IMR-90 (cell line): Measurements from ENCODE around the gene NUDT3. TPM values are rescaled to one million over a fixed set of nuclear protein-coding genes. Genes with fewer than 3 reads are reported as not detected.

Experiments used
- ATAC-seq: fragments of 200-7000 bp; cut with Tn5 transposase; 2 replicates; pipeline ENCODE4 v1.9.1; 2020; ENCODE audit warnings: low read depth, mild to moderate bottlenecking, moderate library complexity
- BruUV-seq: library from RNA; stranded (reverse); fragments of 400-500 nt; replicated peaks from 2 replicates; lab custom pipeline; 2021; lab: Mats Ljungman, UMichigan
- CTCF ChIA-PET: fragments of 300-600 bp; formaldehyde crosslinking; extraction: SDS; loops from one replicate; lab custom pipeline; 2021; ENCODE audit warnings: antibody characterized with exemption; lab: Yijun Ruan, JAX
- POLR2A ChIA-PET: fragments of 300-600 bp; sonication (Branson Sonifier 250); formaldehyde crosslinking; loops from one replicate; lab custom pipeline; 2022; ENCODE audit warnings: antibody characterized with exemption; ENCODE audit not compliant: unreplicated experiment; lab: Charles Lee
- DNase-seq: peaks from one replicate; pipeline ENCODE4 v3.0.0; 2013
- H2AFZ ChIP-seq: replicated peaks from 2 replicates; pipeline ENCODE3; 2013; ENCODE audit warnings: low read length, mild to moderate bottlenecking; ENCODE audit not compliant: poor library complexity
- H2AK5ac ChIP-seq: 2 replicates; pipeline ENCODE4 v1.6.1; 2013; ENCODE audit warnings: low read depth, low read length, inconsistent platforms
- H2AK9ac ChIP-seq: replicated peaks from 2 replicates; pipeline ENCODE3; 2013; ENCODE audit warnings: mild to moderate bottlenecking, low read depth, low read length, moderate library complexity; ENCODE audit not compliant: poor library complexity
- H2BK120ac ChIP-seq: 2 replicates; pipeline ENCODE4 v1.6.1; 2013; ENCODE audit warnings: low read depth, low read length, inconsistent platforms
- H2BK15ac ChIP-seq: 3 replicates; pipeline ENCODE4 v1.6.1; 2013; ENCODE audit warnings: low read depth, low read length, inconsistent platforms
- H2BK20ac ChIP-seq: 2 replicates; pipeline ENCODE4 v1.6.1; 2013; ENCODE audit warnings: low read depth, mild to moderate bottlenecking, inconsistent platforms, low read length, moderate library complexity
- H2BK5ac ChIP-seq: 2 replicates; pipeline ENCODE4 v1.6.1; 2013; ENCODE audit warnings: mild to moderate bottlenecking, low read depth, low read length, inconsistent platforms; ENCODE audit not compliant: poor library complexity, severe bottlenecking
- H3K14ac ChIP-seq: replicated peaks from 2 replicates; pipeline ENCODE4 v1.6.1; 2013; ENCODE audit warnings: low read depth, low read length, inconsistent platforms
- H3K18ac ChIP-seq: 2 replicates; pipeline ENCODE4 v1.6.1; 2013; ENCODE audit warnings: low read depth, low read length, control low read depth
- H3K23ac ChIP-seq: 2 replicates; pipeline ENCODE4 v1.6.1; 2013; ENCODE audit warnings: low read depth, low read length, inconsistent platforms
- H3K27ac ChIP-seq: 2 replicates; pipeline ENCODE4 v1.5.1; 2013; ENCODE audit warnings: mild to moderate bottlenecking, control low read depth, low read length; ENCODE audit not compliant: insufficient read depth
- H3K27me3 ChIP-seq: 2 replicates; pipeline ENCODE4 v1.6.1; 2013; ENCODE audit warnings: low read length; ENCODE audit not compliant: control insufficient read depth, insufficient read depth
- H3K36me3 ChIP-seq: 2 replicates; pipeline ENCODE4 v1.6.1; 2013; ENCODE audit warnings: low read length, mixed read lengths; ENCODE audit not compliant: control insufficient read depth, insufficient read depth
- H3K4ac ChIP-seq: 2 replicates; pipeline ENCODE4 v1.6.1; 2013; ENCODE audit warnings: low read depth, low read length, inconsistent platforms
- H3K4me1 ChIP-seq: 2 replicates; pipeline ENCODE4 v1.6.1; 2013; ENCODE audit warnings: low read length, mixed read lengths; ENCODE audit not compliant: control insufficient read depth, insufficient read depth
- H3K4me2 ChIP-seq: 2 replicates; pipeline ENCODE4 v1.6.1; 2013; ENCODE audit warnings: low read depth, mild to moderate bottlenecking, control low read depth, low read length, moderate library complexity
- H3K4me3 ChIP-seq: 2 replicates; pipeline ENCODE4 v1.5.1; 2013; ENCODE audit warnings: low read depth, mild to moderate bottlenecking, control low read depth, low read length, moderate library complexity; ENCODE audit not compliant: insufficient read depth
- H3K56ac ChIP-seq: 2 replicates; pipeline ENCODE4 v1.6.1; 2013; ENCODE audit warnings: low read length, inconsistent platforms; ENCODE audit not compliant: insufficient read depth; ENCODE audit errors: extremely low read depth
- H3K79me1 ChIP-seq, 2 experiments: 2 replicates each; pipeline ENCODE4 v1.6.1; 2013; ENCODE audit warnings: low read length in 2 of 2, inconsistent platforms in 1 of 2, low read depth in 1 of 2
- H3K9ac ChIP-seq: 2 replicates; pipeline ENCODE4 v1.6.1; 2013; ENCODE audit warnings: low read depth, low read length, control low read depth
- H3K9me1 ChIP-seq: 2 replicates; pipeline ENCODE4 v1.6.1; 2013; ENCODE audit warnings: low read length, inconsistent platforms; ENCODE audit not compliant: insufficient read depth
- H3K9me3 ChIP-seq: 2 replicates; pipeline ENCODE4 v1.6.1; 2013; ENCODE audit warnings: low read length; ENCODE audit not compliant: control insufficient read depth, insufficient read depth
- H4K20me1 ChIP-seq: 2 replicates; pipeline ENCODE4 v1.6.1; 2013; ENCODE audit warnings: low read length, inconsistent platforms; ENCODE audit not compliant: insufficient read depth
- H4K5ac ChIP-seq: 2 replicates; pipeline ENCODE4 v1.6.1; 2013; ENCODE audit warnings: mild to moderate bottlenecking, low read depth, low read length, control low read depth
- H4K8ac ChIP-seq, 2 experiments: 2 replicates each; pipeline ENCODE4 v1.6.1; 2013; ENCODE audit warnings: low read depth in 2 of 2, low read length in 2 of 2, control low read depth in 1 of 2, inconsistent platforms in 1 of 2
- H4K91ac ChIP-seq: 2 replicates; pipeline ENCODE4 v1.6.1; 2013; ENCODE audit warnings: low read depth, low read length, inconsistent platforms; ENCODE audit not compliant: insufficient read depth
- BHLHE40 ChIP-seq: fragments of 150-350 bp; IDR thresholded peaks from 2 replicates; pipeline ENCODE4 v1.6.1; 2016; ENCODE audit warnings: mild to moderate bottlenecking, low read depth, low read length
- CTCF ChIP-seq: conservative IDR thresholded peaks from 2 replicates; pipeline ENCODE4 v1.5.1; 2012; ENCODE audit warnings: mild to moderate bottlenecking, low read depth, low read length, improper control_type of control experiment
- ELK1 ChIP-seq: fragments of 150-350 bp; IDR thresholded peaks from 2 replicates; pipeline ENCODE4 v1.6.1; 2016; ENCODE audit warnings: low read depth, mild to moderate bottlenecking, low read length, moderate library complexity, borderline replicate concordance
- MAFK ChIP-seq: IDR thresholded peaks from 2 replicates; pipeline ENCODE4 v1.6.1; 2012; ENCODE audit warnings: low read depth, low read length, improper control_type of control experiment
- MAZ ChIP-seq: IDR thresholded peaks from 2 replicates; pipeline ENCODE4 v1.6.1; 2012; ENCODE audit warnings: low read depth, mild to moderate bottlenecking, low read length, improper control_type of control experiment, moderate library complexity, borderline replicate concordance
- POLR2A ChIP-seq: IDR thresholded peaks from 2 replicates; pipeline ENCODE4 v1.6.1; 2012; ENCODE audit warnings: mild to moderate bottlenecking, low read depth, low read length
- RAD21 ChIP-seq: IDR thresholded peaks from 2 replicates; pipeline ENCODE4 v1.6.1; 2012; ENCODE audit warnings: low read length, improper control_type of control experiment
- RFX5 ChIP-seq: IDR thresholded peaks from 2 replicates; pipeline ENCODE4 v1.8.0; 2012; ENCODE audit warnings: low read depth, mild to moderate bottlenecking, low read length, moderate library complexity
- WGBS, 2 experiments: methylation state at CpG; one replicate each; pipeline versions ENCODE4 v1.1.5 to v1.1.7; 2013; ENCODE audit warnings: missing lambda C conversion rate in 2 of 2; ENCODE audit not compliant: insufficient read length in 1 of 2; ENCODE audit errors: extremely low coverage in 2 of 2; 5-methylcytosine and 5-hydroxymethylcytosine counted together
- dilution Hi-C: fragments of 300-500 bp; cut with HindIII; formaldehyde crosslinking; loops from one replicate; pipeline ENCODE4 v1.14.3; 2018; ENCODE audit warnings: low sequenced_read_pairs; ENCODE audit not compliant: unreplicated experiment
- in situ Hi-C: fragments of 300-500 bp; cut with MboI; formaldehyde crosslinking; loops from 3 replicates; pipeline ENCODE4 v1.14.3; 2019; ENCODE audit warnings: low sequenced_read_pairs, inconsistent platforms, mixed read lengths
- intact Hi-C: fragments of 100-400 bp; cut with micrococcal nuclease; formaldehyde crosslinking; loops from 2 replicates; pipeline ENCODE4 v1.10.0; 2022
- polyA plus RNA-seq, 3 experiments: library from polyadenylated mRNA; depleted of rRNA; stranded (reverse); fragments of >200 nt; gene quantifications; 2 replicates each; pipeline ENCODE4 v1.2.3, GENCODE V29; 2012; ENCODE audit warnings: low replicate concordance in 1 of 3
- total RNA-seq: library from RNA; depleted of rRNA; stranded (reverse); fragments of >200 nt; gene quantifications from 2 replicates; pipeline ENCODE4 v1.2.3, GENCODE V29; 2012
- TF ChIP-seq, protein P1 (sequence below): fragments of 150-350 bp; IDR thresholded peaks from 2 replicates; pipeline ENCODE4 v1.6.1; 2017; ENCODE audit warnings: mild to moderate bottlenecking, antibody characterized with exemption, low read length, low read depth

Gene NUDT3
- total and polyA plus RNA-seq, 2 of the 4 experiments (the other 2 are of a cell fraction), result 10.1 to 17.2 TPM

DNA sequence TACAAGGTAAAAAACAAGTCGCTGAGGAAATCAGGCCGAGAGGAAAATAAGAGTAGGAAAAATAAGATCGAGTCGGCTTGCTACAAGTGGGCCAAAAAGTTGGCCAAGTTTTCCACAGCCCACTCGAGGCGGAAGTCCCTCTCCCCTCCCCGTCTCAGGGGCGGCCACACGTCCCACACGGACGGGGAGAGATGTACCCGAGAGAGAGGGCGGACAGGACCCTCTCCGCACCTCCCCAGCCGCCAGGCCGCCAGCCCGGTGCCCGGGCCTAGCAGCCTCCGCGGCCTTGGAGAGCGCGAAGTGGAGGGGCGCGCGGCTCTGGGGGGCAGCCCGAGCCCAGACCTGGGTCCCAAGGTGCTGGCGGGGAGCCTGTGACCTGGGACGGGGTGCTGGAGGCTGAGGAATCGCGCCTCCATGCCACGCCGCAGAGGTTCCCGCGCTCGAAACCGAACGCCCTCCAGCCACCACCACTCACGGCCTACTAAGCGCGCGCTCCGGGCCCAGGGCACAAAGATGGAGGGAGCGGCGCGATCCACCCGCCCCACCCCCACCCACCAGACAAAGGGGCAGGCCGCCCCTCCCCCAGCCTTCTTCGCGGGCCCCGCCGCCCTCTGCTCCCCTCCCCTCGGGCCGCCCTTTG is 157.7 kb downstream of the NUDT3 start:
- intact Hi-C loops, result loop anchor here (5.0 kb wide), 1 partner anchor 37 kb away; no protein-coding TSS in a partner anchor
- Histone ChIP-seq H3K4me2 (no peak overlapping the region), H3K4me1 (peaks cover 20% of the 10 kb centered on the region), H3K9me3 (no peaks in the 10 kb centered on the region), H3K4me3 (no peak overlapping the region), H3K4ac (0 out of 2 replicates have a peak overlapping the region, but pooled peaks have one; percentile 15), H2BK15ac (no peak overlapping the region; the same call in 2 of the 3 replicates), H3K27me3 (no peaks in the 10 kb centered on the region), H2AFZ (peak overlapping the region; percentile 9), H3K14ac (no peak overlapping the region), H3K79me1 (peaks cover 0 to 11% of the 10 kb centered on the region in 2 experiments; a peak in 2 of 4 replicates), H3K9ac (no peak overlapping the region), H4K5ac (no peak overlapping the region), H3K36me3 (no peaks in the 10 kb centered on the region), H2AK5ac (peak overlapping the region; percentile 62), H4K91ac (peak overlapping the region; percentile 59; the same call in 1 of the 2 replicates), H3K27ac (no peak overlapping the region; the same call in 1 of the 2 replicates), H2AK9ac (peak overlapping the region; percentile 10), H2BK5ac (peak overlapping the region; percentile 47), H2BK120ac (peak overlapping the region; percentile 9; the same call in 1 of the 2 replicates), H3K56ac (no peak overlapping the region), H2BK20ac (peak overlapping the region; percentile 4; the same call in 1 of the 2 replicates), H3K23ac (no peak overlapping the region), H4K20me1 (peaks cover 13% of the 10 kb centered on the region), H3K18ac (no peak overlapping the region), H3K9me1 (peaks cover 4% of the 10 kb centered on the region; the same call in 1 of the 2 replicates), H4K8ac (no peak overlapping the region; a peak in 1 of 4 replicates)
- no peak for TF ChIP-seq MAZ
- TF ChIP-seq RFX5, result no peak
- no peak for TF ChIP-seq BHLHE40
- TF ChIP-seq, protein P1, sequence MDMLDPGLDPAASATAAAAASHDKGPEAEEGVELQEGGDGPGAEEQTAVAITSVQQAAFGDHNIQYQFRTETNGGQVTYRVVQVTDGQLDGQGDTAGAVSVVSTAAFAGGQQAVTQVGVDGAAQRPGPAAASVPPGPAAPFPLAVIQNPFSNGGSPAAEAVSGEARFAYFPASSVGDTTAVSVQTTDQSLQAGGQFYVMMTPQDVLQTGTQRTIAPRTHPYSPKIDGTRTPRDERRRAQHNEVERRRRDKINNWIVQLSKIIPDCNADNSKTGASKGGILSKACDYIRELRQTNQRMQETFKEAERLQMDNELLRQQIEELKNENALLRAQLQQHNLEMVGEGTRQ, result no peak
- no peak for TF ChIP-seq CTCF
- no peak for TF ChIP-seq POLR2A
- no peak for TF ChIP-seq ELK1
- no peak for TF ChIP-seq RAD21
- TF ChIP-seq MAFK, result no peak
- in situ Hi-C loops, result no loop called here
- POLR2A ChIA-PET, result no interaction called here
- dilution Hi-C loops, result no loop called here
- DNase-seq, result no peak
- no TSS peak for BruUV-seq
- CTCF ChIA-PET, result no interaction called here
- 86% methylated on average over 11 of the region's 53 CpGs; no CpG with 5 or more reads in 1 of the 2 experiments for WGBS, 2 experiments
- ATAC-seq, result no peak
